Heart right ventricle (tissue), 16 donors: ENCODE measurements around the gene FCN3. TPM values are rescaled to one million over a fixed set of nuclear protein-coding genes. Genes with fewer than 3 reads are reported as not detected.

Source experiments
- ATAC-seq, 8 donors: fragments of 200-7000 bp; cut with Tn5 transposase; one replicate each; pipeline ENCODE4 v1.9.1; 2020; ENCODE audit warnings: mild to moderate bottlenecking in 8 of 8, moderate library complexity in 8 of 8, moderate number of reproducible peaks in 1 of 8
- DNase-seq, 2 donors: peaks; one replicate each; pipeline ENCODE4 v3.0.0-alpha.2; 2020
- H3K27ac ChIP-seq, 10 donors: fragments of 200-600 bp; sonication (generic) in 2 of 10; one replicate each; pipeline versions ENCODE4 v1.5.0 to v1.8.0; 2020 to 2022; ENCODE audit warnings: mild to moderate bottlenecking in 3 of 10
- H3K27me3 ChIP-seq, 7 donors: fragments of 200-600 bp; one replicate each; pipeline ENCODE4 v1.8.0; 2021 to 2022; ENCODE audit warnings: mild to moderate bottlenecking in 2 of 7
- H3K36me3 ChIP-seq, 9 donors: fragments of 200-600 bp; sonication (generic) in 1 of 9; one replicate each; pipeline versions ENCODE4 v1.5.0 to v1.8.0; 2020 to 2022; ENCODE audit warnings: mild to moderate bottlenecking in 2 of 9
- H3K4me1 ChIP-seq, 9 donors: fragments of 200-600 bp; sonication (generic) in 1 of 9; one replicate each; pipeline versions ENCODE4 v1.5.0 to v1.8.0; 2020 to 2022; ENCODE audit warnings: mild to moderate bottlenecking in 4 of 9
- H3K4me3 ChIP-seq, 10 donors: fragments of 200-600 bp; sonication (generic) in 2 of 10; one replicate each; pipeline versions ENCODE4 v1.5.0 to v1.8.0; 2020 to 2022; ENCODE audit warnings: mild to moderate bottlenecking in 7 of 10, moderate library complexity in 2 of 10
- H3K9me3 ChIP-seq, 11 donors: fragments of 200-600 bp in 10 of 11; sonication (generic) in 2 of 11; one replicate each; pipeline versions ENCODE4 v1.5.0 to v1.8.0; 2013 to 2022; ENCODE audit warnings: mild to moderate bottlenecking in 2 of 11, control low read depth in 1 of 11, moderate library complexity in 1 of 11
- WGBS, 2 donors: extraction: QIAGEN DNeasy Blood & Tissue Kit; methylation state at CpG; one replicate each; pipeline ENCODE4 v1.1.7; 2013; ENCODE audit warnings: inconsistent platforms in 1 of 2; 5-methylcytosine and 5-hydroxymethylcytosine counted together
- intact Hi-C, 10 donors: fragments of 100-400 bp; cut with DNase I; formaldehyde crosslinking; loops; one replicate each; pipeline versions ENCODE4 v1.11.1 to v1.14.2; 2022
- polyA plus RNA-seq, 2 donors: library from polyadenylated mRNA; stranded (reverse); fragments of 200-250 nt; gene quantifications; one replicate each; pipeline ENCODE4 v1.2.3, GENCODE V29; 2013
- total RNA-seq, 10 donors: library from RNA; stranded (reverse); fragmentation: NEBNext Ultra II Directional in 3 of 10; extraction: Animal tissue kit (Norgen Biotek cat#: 25700) in 3 of 10; gene quantifications; one replicate each; pipeline versions ENCODE4 v1.2.1 to v1.2.4, GENCODE V29; 2021 to 2023
- TF ChIP-seq, protein P1 (sequence below), 9 donors: fragments of 200-600 bp; sonication (generic) in 2 of 9; IDR thresholded peaks; one replicate each; pipeline versions ENCODE4 v1.5.0 to v1.8.0; 2021 to 2022; ENCODE audit warnings: antibody characterized with exemption in 9 of 9, mild to moderate bottlenecking in 5 of 9, moderate library complexity in 1 of 9
- donor health status: Arrhythmogenic right ventricular cardiomyopathy.
- donor health status: ischemic (EF 13 %, LVEDD 7.1; RV severe dilation, severe dysfunction).
- donor health status: healthy with polysubstance abuse.
- donor health status: DM: no; HTN: yes; CAD: no.
- donor health status: DM: no; HTN: no; CAD: no.
- donor health status: ischemic (EF 25% LVEDD 6.9; RV normal size, moderate dysfunction).
- donor health status: ischemic (EF 25% LVEDD 5.7; RV mildly dilated, moderate dysfunction).
- donor health status: healthy.
- donor health status: DM: yes; HTN: yes; CAD: no.
- donor health status: Ischemic cardiomyopathy.
- donor health status: ischemic (EF 35%, LVEDD 5.7; RV mildly dilated, moderate dysfunction).
- donor health status: nonischemic (EF 11% LVEDD 7.7; RV severe dilation, severe dysfunction).
- donor health status: DM: yes; HTN: yes; CAD: no.
- donor health status: PGD.
- donor health status: ischemic (EF 29% LVEDD 5.4; RV normal size, mild dysfunction).
- donor health status: nonischemic (EF 23%, LVEDD 6.1; RV moderate dilation, normal function).

Gene FCN3
- total and polyA plus RNA-seq, 12 donors, result 1.6 to 210 (median 10.9) TPM

DNA sequence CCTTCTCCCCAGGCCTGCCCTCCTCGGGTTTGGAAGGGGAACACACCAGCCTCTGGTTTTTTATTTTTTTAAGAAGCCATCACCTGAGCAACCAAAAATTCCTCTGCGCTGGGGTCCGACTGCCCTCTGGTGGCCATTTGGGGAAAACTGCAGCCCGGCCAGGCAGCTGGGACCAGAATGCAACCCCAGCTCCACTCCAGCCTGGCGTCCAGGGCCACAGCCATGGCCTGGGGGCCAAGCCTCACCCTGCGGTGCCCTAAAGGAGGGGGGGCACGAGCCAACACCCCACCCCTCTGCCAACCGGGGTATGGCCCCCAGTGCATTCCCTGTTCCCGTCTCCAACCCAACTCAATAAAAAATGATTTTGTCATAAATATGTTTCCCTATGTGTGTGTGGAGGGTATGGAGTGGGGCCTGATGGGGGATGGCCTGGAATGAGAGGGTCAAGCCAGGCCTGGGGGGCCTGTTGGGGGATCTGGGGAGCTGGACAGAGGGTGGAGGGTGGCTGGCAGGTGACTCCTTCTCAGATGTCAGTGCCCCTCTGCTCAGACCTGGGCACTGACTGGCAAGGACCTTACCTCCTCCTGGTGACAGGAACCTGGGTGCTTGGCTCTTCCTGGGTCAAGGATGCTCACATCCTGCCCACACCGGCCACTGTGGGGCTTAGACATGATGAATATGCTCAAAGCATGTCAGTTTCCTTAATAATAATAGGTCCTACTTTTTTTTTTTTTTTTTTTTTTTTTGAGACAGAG is 21.0 kb upstream of the FCN3 start:
- peak overlapping the region in 7 of 10 donors; percentile 17 to 68 (median 30) for H3K27ac ChIP-seq
- 8 to 13% methylated on average over 10 of the region's 10 CpGs for WGBS, 2 donors
- H3K36me3 ChIP-seq, result no peaks in the 10 kb centered on the region
- ATAC-seq, result peak in 7 of 8 donors; percentile 3 to 38 (median 25)
- DNase-seq, result peak; percentile 70 to 77
- intact Hi-C loops, result loop anchor here in 7 of 10 donors (1.0 to 10.0 kb wide), 9 partner anchors 63 to 351 kb away; partner anchors contain the start of genes AHDC1 (in 1 of the 7) and TMEM222 (in 1 of the 7)
- TF ChIP-seq, protein P1, sequence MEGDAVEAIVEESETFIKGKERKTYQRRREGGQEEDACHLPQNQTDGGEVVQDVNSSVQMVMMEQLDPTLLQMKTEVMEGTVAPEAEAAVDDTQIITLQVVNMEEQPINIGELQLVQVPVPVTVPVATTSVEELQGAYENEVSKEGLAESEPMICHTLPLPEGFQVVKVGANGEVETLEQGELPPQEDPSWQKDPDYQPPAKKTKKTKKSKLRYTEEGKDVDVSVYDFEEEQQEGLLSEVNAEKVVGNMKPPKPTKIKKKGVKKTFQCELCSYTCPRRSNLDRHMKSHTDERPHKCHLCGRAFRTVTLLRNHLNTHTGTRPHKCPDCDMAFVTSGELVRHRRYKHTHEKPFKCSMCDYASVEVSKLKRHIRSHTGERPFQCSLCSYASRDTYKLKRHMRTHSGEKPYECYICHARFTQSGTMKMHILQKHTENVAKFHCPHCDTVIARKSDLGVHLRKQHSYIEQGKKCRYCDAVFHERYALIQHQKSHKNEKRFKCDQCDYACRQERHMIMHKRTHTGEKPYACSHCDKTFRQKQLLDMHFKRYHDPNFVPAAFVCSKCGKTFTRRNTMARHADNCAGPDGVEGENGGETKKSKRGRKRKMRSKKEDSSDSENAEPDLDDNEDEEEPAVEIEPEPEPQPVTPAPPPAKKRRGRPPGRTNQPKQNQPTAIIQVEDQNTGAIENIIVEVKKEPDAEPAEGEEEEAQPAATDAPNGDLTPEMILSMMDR (IDR thresholded peaks at IDR 0.05), result peak; percentile 94 to 97 (median 95)
- H3K9me3 ChIP-seq, result no peaks in the 10 kb centered on the region
- no peak overlapping the region for H3K4me3 ChIP-seq
- no peaks in the 10 kb centered on the region for H3K27me3 ChIP-seq
- H3K4me1 ChIP-seq, result peaks cover 7 to 77% (median 50%) of the 10 kb centered on the region in 9 donors

DNA sequence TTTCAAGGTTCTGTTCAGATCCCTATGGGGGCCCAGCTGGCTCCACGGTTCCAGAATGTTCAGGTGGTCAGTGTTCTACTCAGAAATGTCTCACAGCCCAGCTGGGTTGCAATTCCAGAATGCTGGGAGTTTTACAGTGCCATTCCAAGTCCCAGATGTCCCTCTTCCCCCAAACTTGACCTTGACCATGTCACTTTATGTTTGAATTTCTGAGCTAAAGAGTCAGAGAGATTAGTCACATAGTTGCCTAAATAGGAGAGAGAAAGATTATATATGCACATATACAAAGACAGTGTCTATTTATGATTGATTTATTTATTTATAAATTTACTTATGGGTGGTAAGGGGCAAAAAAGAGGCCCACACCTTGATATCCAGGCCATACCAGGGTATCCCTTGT is 20.3 kb upstream of the FCN3 start:
- 81 to 86% methylated on average over 1 of the region's 1 CpG for WGBS, 2 donors

DNA sequence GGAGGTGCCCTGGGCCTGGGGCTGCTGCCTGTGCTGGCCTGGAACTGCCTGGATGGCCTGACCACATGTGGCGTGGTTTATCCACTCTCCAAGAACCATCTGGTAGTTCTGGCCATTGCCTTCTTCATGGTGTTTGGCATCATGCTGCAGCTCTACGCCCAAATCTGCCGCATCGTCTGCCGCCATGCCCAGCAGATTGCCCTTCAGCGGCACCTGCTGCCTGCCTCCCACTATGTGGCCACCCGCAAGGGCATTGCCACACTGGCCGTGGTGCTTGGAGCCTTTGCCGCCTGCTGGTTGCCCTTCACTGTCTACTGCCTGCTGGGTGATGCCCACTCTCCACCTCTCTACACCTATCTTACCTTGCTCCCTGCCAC is 19.6 kb upstream of the FCN3 start:
- 97% methylated on average over 9 of the region's 9 CpGs for WGBS, 2 donors
- ATAC-seq (no peak), DNase-seq (no peak)
- Histone ChIP-seq H3K4me3 (no peak overlapping the region), H3K27ac (no peak overlapping the region), H3K36me3 (no peaks in the 10 kb centered on the region), H3K4me1 (peaks cover 7 to 63% (median 43%) of the 10 kb centered on the region in 9 donors), H3K27me3 (no peaks in the 10 kb centered on the region), H3K9me3 (no peaks in the 10 kb centered on the region)
- intact Hi-C loops, result loop anchor here in 9 of 10 donors (2.0 to 10.0 kb wide), 9 partner anchors 37 to 349 kb away; partner anchors contain the start of gene AHDC1 (in 1 of the 9)
- TF ChIP-seq, protein P1 (IDR thresholded peaks at IDR 0.05), result no peak

More for the DNA sequence above, 20.3 kb upstream of the FCN3 start:
- Histone ChIP-seq H3K4me1 (peaks cover 7 to 70% (median 47%) of the 10 kb centered on the region in 9 donors), H3K9me3 (no peaks in the 10 kb centered on the region), H3K4me3 (no peak overlapping the region), H3K27ac (peak overlapping the region in 5 of 10 donors; percentile 8 to 51 (median 25)), H3K36me3 (no peaks in the 10 kb centered on the region), H3K27me3 (no peaks in the 10 kb centered on the region)
- intact Hi-C loops, result loop anchor here in 9 of 10 donors (2.0 to 10.0 kb wide), 11 partner anchors 38 to 350 kb away; partner anchors contain the start of genes AHDC1 (in 1 of the 9) and TMEM222 (in 1 of the 9)
- TF ChIP-seq, protein P1 (IDR thresholded peaks at IDR 0.05), result no peak
- DNase-seq, result no peak
- ATAC-seq, result no peak

DNA sequence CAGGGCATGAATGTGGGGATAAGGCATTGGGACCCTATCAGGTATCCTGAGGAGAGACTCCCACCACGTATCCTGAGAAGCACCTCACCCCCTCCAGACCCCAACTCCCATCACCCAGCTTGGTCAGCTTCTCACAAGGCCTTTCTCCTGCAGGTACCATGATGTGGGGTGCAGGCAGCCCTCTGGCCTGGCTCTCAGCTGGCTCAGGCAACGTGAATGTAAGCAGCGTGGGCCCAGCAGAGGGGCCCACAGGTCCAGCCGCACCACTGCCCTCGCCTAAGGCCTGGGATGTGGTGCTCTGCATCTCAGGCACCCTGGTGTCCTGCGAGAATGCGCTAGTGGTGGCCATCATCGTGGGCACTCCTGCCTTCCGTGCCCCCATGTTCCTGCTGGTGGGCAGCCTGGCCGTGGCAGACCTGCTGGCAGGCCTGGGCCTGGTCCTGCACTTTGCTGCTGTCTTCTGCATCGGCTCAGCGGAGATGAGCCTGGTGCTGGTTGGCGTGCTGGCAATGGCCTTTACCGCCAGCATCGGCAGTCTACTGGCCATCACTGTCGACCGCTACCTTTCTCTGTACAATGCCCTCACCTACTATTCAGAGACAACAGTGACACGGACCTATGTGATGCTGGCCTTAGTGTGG is 19.1 kb upstream of the FCN3 start:
- peaks cover 7 to 59% (median 38%) of the 10 kb centered on the region in 9 donors for H3K4me1 ChIP-seq
- no peak overlapping the region for H3K4me3 ChIP-seq
- DNase-seq, result no peak
- H3K9me3 ChIP-seq, result no peaks in the 10 kb centered on the region
- no peaks in the 10 kb centered on the region for H3K36me3 ChIP-seq
- H3K27me3 ChIP-seq, result no peaks in the 10 kb centered on the region
- TF ChIP-seq, protein P1 (IDR thresholded peaks at IDR 0.05), result no peak
- intact Hi-C loops, result loop anchor here in 9 of 10 donors (2.0 to 10.0 kb wide), 9 partner anchors 36 to 349 kb away; partner anchors contain the start of gene AHDC1 (in 1 of the 9)
- no peak overlapping the region for H3K27ac ChIP-seq
- WGBS, 2 donors, result 95% methylated on average over 18 of the region's 18 CpGs
- ATAC-seq, result no peak
